CD4-positive, CD25-positive, alpha-beta regulatory T cell (primary cell): ENCODE results near the gene OR52D1. TPM values are rescaled to one million over a fixed set of nuclear protein-coding genes. Genes with fewer than 3 reads are reported as not detected.

Source experiments
- ATAC-seq, 2 donors: fragments of 150-1000 bp; cut with Tn5 transposase; one replicate each; pipeline ENCODE4 v1.10.0; 2021; ENCODE audit warnings: low read depth in 2 of 2, moderate number of reproducible peaks in 2 of 2, moderate library complexity in 1 of 2
- DNase-seq, 3 donors: peaks; one replicate each; pipeline versions ENCODE4 v3.0.0 to v3.0.0-alpha.2; 2012 to 2022; ENCODE audit warnings: mixed read lengths in 1 of 3
- H3K27ac ChIP-seq: one replicate; pipeline ENCODE4 v1.7.0; 2013; ENCODE audit warnings: mild to moderate bottlenecking, low read length; ENCODE audit not compliant: insufficient read depth, poor library complexity, severe bottlenecking
- H3K27me3 ChIP-seq: one replicate; pipeline ENCODE4 v1.7.0; 2013; ENCODE audit warnings: low read length; ENCODE audit not compliant: control insufficient read depth, insufficient read depth
- H3K36me3 ChIP-seq: one replicate; pipeline ENCODE4 v1.7.0; 2013; ENCODE audit warnings: mild to moderate bottlenecking, low read length, moderate library complexity; ENCODE audit not compliant: control insufficient read depth, insufficient read depth
- H3K4me1 ChIP-seq: 2 replicates; pipeline ENCODE4 v1.7.0; 2013; ENCODE audit warnings: mild to moderate bottlenecking, low read length; ENCODE audit not compliant: insufficient read depth, control insufficient read depth, poor library complexity, severe bottlenecking
- H3K4me3 ChIP-seq: one replicate; pipeline ENCODE4 v1.7.0; 2013; ENCODE audit warnings: low read depth, mild to moderate bottlenecking, low read length, moderate library complexity
- H3K9me3 ChIP-seq, 2 experiments: 1 replicate in 1 of 2; 2 replicates in 1 of 2; pipeline ENCODE4 v1.7.0; 2013; ENCODE audit warnings: low read length in 2 of 2, mild to moderate bottlenecking in 1 of 2, moderate library complexity in 1 of 2; ENCODE audit not compliant: control insufficient read depth in 2 of 2
- H3K27ac Mint-ChIP-seq, 3 donors: one replicate each; pipeline ENCODE4 v1.8.0; 2020 to 2022; ENCODE audit warnings: mild to moderate bottlenecking in 3 of 3, mixed read lengths in 3 of 3, moderate library complexity in 2 of 3
- H3K27me3 Mint-ChIP-seq: one replicate; pipeline ENCODE4 v1.8.0; 2022; ENCODE audit warnings: mild to moderate bottlenecking, mixed read lengths
- H3K36me3 Mint-ChIP-seq: one replicate; pipeline ENCODE4 v1.8.0; 2020; ENCODE audit warnings: mixed read lengths
- H3K4me1 Mint-ChIP-seq, 4 donors: one replicate each; pipeline ENCODE4 v1.8.0; 2020 to 2022; ENCODE audit warnings: mixed read lengths in 4 of 4, mild to moderate bottlenecking in 1 of 4
- H3K4me3 Mint-ChIP-seq, 4 donors: one replicate each; pipeline ENCODE4 v1.8.0; 2020 to 2022; ENCODE audit warnings: mild to moderate bottlenecking in 4 of 4, mixed read lengths in 4 of 4, moderate library complexity in 3 of 4
- H3K9me3 Mint-ChIP-seq, 7 donors: one replicate each; pipeline ENCODE4 v1.8.0; 2020 to 2022; ENCODE audit warnings: mixed read lengths in 7 of 7, mild to moderate bottlenecking in 3 of 7, moderate library complexity in 2 of 7
- polyA plus RNA-seq, 4 donors: library from polyadenylated mRNA; unstranded; fragments of 300-500 nt; fragmentation: Illumina TruSeq; gene quantifications; one replicate each; pipeline ENCODE4 v1.2.3, GENCODE V29; 2021
- total RNA-seq: library from RNA; stranded (reverse); gene quantifications from one replicate; pipeline ENCODE4 v1.2.3, GENCODE V29; 2022

The OR52D1 gene
- total and polyA plus RNA-seq, 5 donors from 2014 or later: not detected

DNA sequence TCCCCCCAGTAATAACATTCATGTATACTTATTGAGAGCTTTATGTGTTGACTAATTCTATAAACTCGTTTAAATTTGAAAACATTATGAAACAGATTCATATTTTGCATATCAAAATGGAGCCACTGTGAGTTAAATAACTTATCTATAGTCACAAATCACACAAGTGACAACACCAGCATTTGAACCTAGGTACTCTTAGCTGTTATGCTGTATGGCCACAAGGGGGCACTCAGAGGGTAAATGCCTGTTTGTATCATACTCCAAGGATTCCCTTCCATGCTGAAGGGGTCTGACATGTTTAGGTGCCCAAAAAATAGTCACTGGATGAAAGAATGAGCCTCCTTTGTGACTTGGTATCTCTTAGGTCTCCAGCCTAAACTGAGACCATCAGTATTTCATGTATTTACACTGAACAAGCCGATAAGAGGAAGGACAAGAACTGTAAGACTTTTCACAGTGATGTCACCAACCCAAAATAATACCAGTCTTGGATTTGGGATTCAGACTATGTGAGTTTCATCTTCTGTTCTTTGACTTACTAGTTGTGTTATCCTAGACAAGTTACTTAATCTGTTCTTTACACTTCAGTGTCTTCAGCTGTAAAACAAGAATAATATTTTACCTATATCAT, 12.2 kb upstream of the OR52D1 start:
- no peaks in the 10 kb centered on the region for H3K36me3 ChIP-seq
- no peak overlapping the region for H3K27ac ChIP-seq
- Mint-ChIP-seq H3K36me3 (no peaks in the 10 kb centered on the region), H3K27me3 (no peaks in the 10 kb centered on the region), H3K27ac (no peak overlapping the region), H3K4me3 (no peak overlapping the region), H3K9me3 (no peaks in the 10 kb centered on the region), H3K4me1 (no peaks in the 10 kb centered on the region)
- H3K4me3 ChIP-seq: no peak overlapping the region
- H3K27me3 ChIP-seq: no peaks in the 10 kb centered on the region
- peak; percentile 2 to 46 (median 42) for DNase-seq
- ATAC-seq: no peak
- H3K9me3 ChIP-seq: no peaks in the 10 kb centered on the region
- H3K4me1 ChIP-seq: no peaks in the 10 kb centered on the region

DNA sequence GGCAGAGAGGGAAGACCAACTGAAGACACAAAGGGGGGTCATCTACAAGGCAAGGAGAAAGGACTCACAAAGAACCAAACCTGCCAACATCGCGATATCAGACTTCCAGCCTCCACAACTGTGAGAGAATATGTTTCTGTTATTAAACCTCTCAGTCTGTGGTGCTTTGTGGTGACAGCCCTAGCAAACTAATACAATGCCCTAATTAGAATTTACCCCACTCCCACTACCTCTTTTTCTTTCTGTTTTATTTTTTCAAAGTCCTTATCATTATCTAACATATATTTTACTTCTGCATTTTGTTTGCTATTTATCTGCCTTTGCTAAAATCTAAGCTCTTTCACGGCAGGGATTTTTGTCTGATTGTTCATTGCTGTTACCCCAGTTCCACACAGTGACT, 2.5 kb upstream of the OR52D1 start:
- no peak overlapping the region for H3K27ac ChIP-seq
- no peaks in the 10 kb centered on the region for H3K27me3 Mint-ChIP-seq
- no peaks in the 10 kb centered on the region for H3K36me3 ChIP-seq
- ATAC-seq (no peak), DNase-seq (no peak)
- no peaks in the 10 kb centered on the region for H3K36me3 Mint-ChIP-seq
- no peaks in the 10 kb centered on the region for H3K9me3 ChIP-seq
- H3K4me3 Mint-ChIP-seq: no peak overlapping the region
- no peak overlapping the region for H3K4me3 ChIP-seq
- no peaks in the 10 kb centered on the region for H3K4me1 ChIP-seq
- H3K4me1 Mint-ChIP-seq: no peaks in the 10 kb centered on the region
- peaks cover 0 to 2% (median 0%) of the 10 kb centered on the region in 7 donors for H3K9me3 Mint-ChIP-seq
- H3K27ac Mint-ChIP-seq: no peak overlapping the region
- H3K27me3 ChIP-seq: peaks cover 6% of the 10 kb centered on the region

DNA sequence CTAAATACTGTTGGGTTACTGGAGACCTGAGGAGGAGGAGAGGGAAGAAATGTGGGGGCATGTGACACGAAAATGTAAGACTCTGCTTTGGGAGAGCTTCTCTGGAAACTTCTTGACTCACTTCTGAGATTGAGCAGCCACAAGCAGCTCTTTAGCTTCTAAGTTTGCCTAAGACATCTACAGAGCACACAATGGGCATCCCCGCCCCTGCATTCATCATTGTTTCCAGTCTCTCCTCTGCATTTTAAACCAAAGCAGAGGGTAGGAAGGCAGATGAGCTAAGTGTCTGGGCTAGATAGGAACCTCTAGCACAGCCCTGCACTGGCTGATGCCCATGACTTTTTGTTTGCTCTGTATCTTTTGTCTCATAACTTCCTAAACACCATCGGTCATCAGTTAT, 2.1 kb upstream of the OR52D1 start:
- peaks cover 6% of the 10 kb centered on the region for H3K27me3 ChIP-seq
- H3K36me3 ChIP-seq: no peaks in the 10 kb centered on the region
- no peak overlapping the region for H3K4me3 ChIP-seq
- H3K4me1 ChIP-seq: no peaks in the 10 kb centered on the region
- no peaks in the 10 kb centered on the region for H3K9me3 ChIP-seq
- no peak for DNase-seq
- no peaks in the 10 kb centered on the region for H3K36me3 Mint-ChIP-seq
- peaks cover 0 to 2% (median 0%) of the 10 kb centered on the region in 7 donors for H3K9me3 Mint-ChIP-seq
- H3K27ac Mint-ChIP-seq: no peak overlapping the region
- no peaks in the 10 kb centered on the region for H3K4me1 Mint-ChIP-seq
- peaks cover 2% of the 10 kb centered on the region for H3K27me3 Mint-ChIP-seq
- ATAC-seq: no peak
- H3K4me3 Mint-ChIP-seq: no peak overlapping the region
- H3K27ac ChIP-seq: no peak overlapping the region

- Histone ChIP-seq H3K4me3 (no peak overlapping the region), H3K27me3 (peaks cover 6% of the 10 kb centered on the region), H3K9me3 (no peaks in the 10 kb centered on the region), H3K27ac (no peak overlapping the region), H3K36me3 (no peaks in the 10 kb centered on the region), H3K4me1 (no peaks in the 10 kb centered on the region)
- ATAC-seq (no peak), DNase-seq (no peak)
- peaks cover 0 to under 1% (median 0%) of the 10 kb centered on the region in 7 donors for H3K9me3 Mint-ChIP-seq
- H3K27me3 Mint-ChIP-seq: peaks cover 4% of the 10 kb centered on the region
- no peak overlapping the region for H3K4me3 Mint-ChIP-seq
- H3K4me1 Mint-ChIP-seq: no peaks in the 10 kb centered on the region
- no peak overlapping the region for H3K27ac Mint-ChIP-seq
- no peaks in the 10 kb centered on the region for H3K36me3 Mint-ChIP-seq
Observed at GRCh38 chr11:5488798-5489399, 414 bp downstream of the OR52D1 start.

GRCh38 chr11:5489576-5490357, 1.3 kb downstream of the OR52D1 start:
- H3K27ac ChIP-seq: no peak overlapping the region
- H3K4me3 ChIP-seq: no peak overlapping the region
- no peak overlapping the region for H3K4me3 Mint-ChIP-seq
- peaks cover 4% of the 10 kb centered on the region for H3K27me3 ChIP-seq
- no peak for ATAC-seq
- no peaks in the 10 kb centered on the region for H3K9me3 Mint-ChIP-seq
- no peak overlapping the region for H3K27ac Mint-ChIP-seq
- DNase-seq: no peak
- H3K4me1 ChIP-seq: no peaks in the 10 kb centered on the region
- no peaks in the 10 kb centered on the region for H3K9me3 ChIP-seq
- H3K36me3 ChIP-seq: no peaks in the 10 kb centered on the region
- no peaks in the 10 kb centered on the region for H3K4me1 Mint-ChIP-seq
- peaks cover 4% of the 10 kb centered on the region for H3K27me3 Mint-ChIP-seq
- no peaks in the 10 kb centered on the region for H3K36me3 Mint-ChIP-seq

GRCh38 chr11:5499671-5500070, 11.2 kb downstream of the OR52D1 start:
- ATAC-seq (no peak), DNase-seq (no peak)
- no peak overlapping the region for H3K4me3 ChIP-seq
- no peaks in the 10 kb centered on the region for H3K9me3 Mint-ChIP-seq
- no peaks in the 10 kb centered on the region for H3K9me3 ChIP-seq
- no peak overlapping the region for H3K4me3 Mint-ChIP-seq
- no peaks in the 10 kb centered on the region for H3K4me1 ChIP-seq
- no peak overlapping the region for H3K27ac Mint-ChIP-seq
- H3K27me3 ChIP-seq: peaks cover 3% of the 10 kb centered on the region
- no peaks in the 10 kb centered on the region for H3K36me3 ChIP-seq
- no peaks in the 10 kb centered on the region for H3K27me3 Mint-ChIP-seq
- H3K27ac ChIP-seq: no peak overlapping the region
- H3K36me3 Mint-ChIP-seq: no peaks in the 10 kb centered on the region
- H3K4me1 Mint-ChIP-seq: no peaks in the 10 kb centered on the region

DNA sequence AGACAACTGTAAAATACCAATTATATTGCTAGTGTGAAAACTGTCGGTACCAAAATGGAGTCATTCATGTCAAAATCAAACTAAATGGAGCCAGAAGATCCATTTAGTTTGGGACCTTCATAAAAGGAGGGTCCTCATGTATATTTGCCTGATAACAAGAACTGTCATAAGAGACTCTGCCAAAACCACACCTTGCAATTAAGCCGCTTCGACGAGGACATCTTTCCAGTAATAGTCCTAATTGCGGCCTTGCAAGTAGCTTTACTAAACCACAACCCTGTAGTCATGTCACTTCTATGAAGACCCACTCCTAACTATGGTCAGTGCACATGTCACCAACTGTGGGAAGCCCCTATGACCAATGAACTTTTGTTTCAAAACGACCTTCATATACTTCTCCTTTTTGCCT, 11.9 kb downstream of the OR52D1 start:
- no peaks in the 10 kb centered on the region for H3K4me1 Mint-ChIP-seq
- no peak overlapping the region for H3K27ac Mint-ChIP-seq
- Histone ChIP-seq H3K27me3 (peaks cover 3% of the 10 kb centered on the region), H3K36me3 (no peaks in the 10 kb centered on the region), H3K4me1 (no peaks in the 10 kb centered on the region), H3K27ac (no peak overlapping the region), H3K9me3 (no peaks in the 10 kb centered on the region), H3K4me3 (no peak overlapping the region)
- no peaks in the 10 kb centered on the region for H3K9me3 Mint-ChIP-seq
- H3K4me3 Mint-ChIP-seq: no peak overlapping the region
- no peaks in the 10 kb centered on the region for H3K36me3 Mint-ChIP-seq
- ATAC-seq: no peak
- no peak for DNase-seq
- no peaks in the 10 kb centered on the region for H3K27me3 Mint-ChIP-seq
